Caco-2 (cell line): Measurements from ENCODE around the gene LMNTD1. TPM values are rescaled to one million over a fixed set of nuclear protein-coding genes. Genes with fewer than 3 reads are reported as not detected.

Source experiments
- BruUV-seq: library from RNA; stranded (reverse); fragments of 400-500 nt; replicated peaks from 2 replicates; lab custom pipeline; 2021; lab: Mats Ljungman, UMichigan
- CTCF ChIA-PET: fragments of 300-600 bp; sonication (Branson Sonifier 250); formaldehyde crosslinking; loops from one replicate; lab custom pipeline; 2022; ENCODE audit warnings: antibody characterized with exemption; lab: Charles Lee
- POLR2A ChIA-PET: fragments of 300-600 bp; sonication (Branson Sonifier 250); formaldehyde crosslinking; loops from one replicate; lab custom pipeline; 2022; ENCODE audit warnings: antibody characterized with exemption; lab: Charles Lee
- DNase-seq, 2 experiments: peaks; one replicate each; pipeline versions ENCODE4 v3.0.0 to v3.0.0-alpha.2; 2020 to 2022
- H3K27me3 ChIP-seq: replicated peaks from 2 replicates; pipeline ENCODE4 v1.6.0; 2011; ENCODE audit warnings: low read length; ENCODE audit not compliant: control insufficient read depth, insufficient read depth
- H3K36me3 ChIP-seq: 2 replicates; pipeline ENCODE4 v1.5.1; 2011; ENCODE audit warnings: low read length; ENCODE audit not compliant: control insufficient read depth, insufficient read depth
- H3K4me1 ChIP-seq: fragments of 250-450 bp; sonication (Bioruptor Pico); 2 replicates; pipeline ENCODE4 v1.5.1; 2020; ENCODE audit warnings: mild to moderate bottlenecking
- H3K4me3 ChIP-seq: 2 replicates; pipeline ENCODE4 v1.5.1; 2011; ENCODE audit warnings: low read depth, mild to moderate bottlenecking, control low read depth, low read length
- H3K9me3 ChIP-seq: fragments of 250-450 bp; sonication (Bioruptor Pico); 2 replicates; pipeline ENCODE4 v1.5.1; 2020; ENCODE audit warnings: mild to moderate bottlenecking, moderate library complexity
- H3K27ac Mint-ChIP-seq: one replicate; pipeline ENCODE4 v1.8.0; 2022; ENCODE audit warnings: mixed read lengths; ENCODE audit not compliant: unreplicated experiment
- H3K27me3 Mint-ChIP-seq: one replicate; pipeline ENCODE4 v1.8.0; 2022; ENCODE audit warnings: mixed read lengths; ENCODE audit not compliant: insufficient read depth, unreplicated experiment
- H3K36me3 Mint-ChIP-seq: one replicate; pipeline ENCODE4 v1.8.0; 2022; ENCODE audit warnings: mild to moderate bottlenecking, mixed read lengths; ENCODE audit not compliant: insufficient read depth, unreplicated experiment
- H3K4me1 Mint-ChIP-seq: one replicate; pipeline ENCODE4 v1.8.0; 2022; ENCODE audit warnings: low read depth, mixed read lengths; ENCODE audit not compliant: unreplicated experiment
- H3K4me3 Mint-ChIP-seq: one replicate; pipeline ENCODE4 v1.8.0; 2022; ENCODE audit warnings: mild to moderate bottlenecking, moderate library complexity, mixed read lengths; ENCODE audit not compliant: unreplicated experiment
- H3K9me3 Mint-ChIP-seq: one replicate; pipeline ENCODE4 v1.8.0; 2022; ENCODE audit warnings: mixed read lengths; ENCODE audit not compliant: unreplicated experiment
- CTCF ChIP-seq, 2 experiments: fragments of 200-600 bp in 1 of 2; IDR thresholded peaks; 1 replicate in 1 of 2; 2 replicates in 1 of 2; pipeline versions ENCODE4 v1.5.1 to v1.8.0; 2011 to 2022; ENCODE audit warnings: antibody characterized with exemption in 1 of 2, control low read depth in 1 of 2, inconsistent platforms in 1 of 2, low read depth in 1 of 2, low read length in 1 of 2, mild to moderate bottlenecking in 1 of 2, moderate library complexity in 1 of 2; ENCODE audit not compliant: insufficient read depth in 1 of 2, severe bottlenecking in 1 of 2, unreplicated experiment in 1 of 2
- intact Hi-C: fragments of 100-400 bp; cut with micrococcal nuclease; formaldehyde crosslinking; loops from one replicate; pipeline ENCODE4 v1.10.0; 2022; ENCODE audit not compliant: unreplicated experiment
- total RNA-seq: library from RNA; stranded (reverse); gene quantifications from 2 replicates; pipeline ENCODE4 v1.2.3, GENCODE V29; 2022

LMNTD1 gene
- total RNA-seq, 1 experiment from 2014 or later = not detected

GRCh38 chr12:25458047-25458552, 95.0 kb downstream of the LMNTD1 start:
- H3K27me3 Mint-ChIP-seq = no peaks in the 10 kb centered on the region
- intact Hi-C loops = no loop called here
- no peak for DNase-seq

GRCh38 chr12:25456474-25456873, 96.6 kb downstream of the LMNTD1 start:
- Histone ChIP-seq H3K27me3 (no peaks in the 10 kb centered on the region), H3K36me3 (no peaks in the 10 kb centered on the region), H3K4me3 (no peak overlapping the region), H3K9me3 (no peaks in the 10 kb centered on the region; the same call in 1 of the 2 replicates), H3K4me1 (no peaks in the 10 kb centered on the region)
- ChIA-PET POLR2A (no interaction called here), CTCF (no interaction called here)
- BruUV-seq = no TSS peak
- no peak for TF ChIP-seq CTCF (IDR thresholded peaks at IDR 0.05; ENCODE audit: insufficient read depth in 1 of 2, low read depth in 1 of 2, low read length in 1 of 2, severe bottlenecking in 1 of 2, unreplicated experiment in 1 of 2)
- intact Hi-C loops = no loop called here
- no peaks in the 10 kb centered on the region for H3K4me1 Mint-ChIP-seq
- no peak for DNase-seq
- no peak overlapping the region for H3K4me3 Mint-ChIP-seq
- H3K27me3 Mint-ChIP-seq = no peaks in the 10 kb centered on the region
- no peaks in the 10 kb centered on the region for H3K9me3 Mint-ChIP-seq
- no peak overlapping the region for H3K27ac Mint-ChIP-seq
- no peaks in the 10 kb centered on the region for H3K36me3 Mint-ChIP-seq

More at GRCh38 chr12:25458047-25458552, 95.0 kb downstream of the LMNTD1 start:
- Histone ChIP-seq H3K36me3 (no peaks in the 10 kb centered on the region), H3K4me3 (no peak overlapping the region), H3K27me3 (no peaks in the 10 kb centered on the region), H3K9me3 (no peaks in the 10 kb centered on the region; the same call in 1 of the 2 replicates), H3K4me1 (no peaks in the 10 kb centered on the region)
- POLR2A ChIA-PET = no interaction called here
- no peak overlapping the region for H3K27ac Mint-ChIP-seq
- no peak overlapping the region for H3K4me3 Mint-ChIP-seq
- no peak for TF ChIP-seq CTCF (IDR thresholded peaks at IDR 0.05; ENCODE audit: insufficient read depth in 1 of 2, low read depth in 1 of 2, low read length in 1 of 2, severe bottlenecking in 1 of 2, unreplicated experiment in 1 of 2)
- H3K4me1 Mint-ChIP-seq = no peaks in the 10 kb centered on the region
- no peaks in the 10 kb centered on the region for H3K9me3 Mint-ChIP-seq
- no TSS peak for BruUV-seq
- no peaks in the 10 kb centered on the region for H3K36me3 Mint-ChIP-seq
- CTCF ChIA-PET = no interaction called here

- Histone ChIP-seq H3K36me3 (no peaks in the 10 kb centered on the region), H3K9me3 (no peaks in the 10 kb centered on the region; the same call in 1 of the 2 replicates), H3K4me1 (no peaks in the 10 kb centered on the region), H3K4me3 (no peak overlapping the region), H3K27me3 (no peaks in the 10 kb centered on the region)
- H3K27ac Mint-ChIP-seq = no peak overlapping the region
- H3K9me3 Mint-ChIP-seq = peaks cover 5% of the 10 kb centered on the region
- CTCF ChIA-PET = no interaction called here
- H3K27me3 Mint-ChIP-seq = no peaks in the 10 kb centered on the region
- H3K4me1 Mint-ChIP-seq = no peaks in the 10 kb centered on the region
- TF ChIP-seq CTCF (IDR thresholded peaks at IDR 0.05; ENCODE audit: insufficient read depth in 1 of 2, low read depth in 1 of 2, low read length in 1 of 2, severe bottlenecking in 1 of 2, unreplicated experiment in 1 of 2) = no peak
- BruUV-seq = no TSS peak
- intact Hi-C loops = no loop called here
- no peak for DNase-seq
- H3K4me3 Mint-ChIP-seq = no peak overlapping the region
- H3K36me3 Mint-ChIP-seq = no peaks in the 10 kb centered on the region
- POLR2A ChIA-PET = no interaction called here
Measured at GRCh38 chr12:25455696-25456095, 97.4 kb downstream of the LMNTD1 start.
